CD4-positive, alpha-beta memory T cell (primary cell): ENCODE results near the gene BSG. TPM values are rescaled to one million over a fixed set of nuclear protein-coding genes. Genes with fewer than 3 reads are reported as not detected.
"Not testable (repeated sequence)": the region's sequence is repeated elsewhere in the genome, so short reads cannot be mapped to it uniquely, and the experiment has no call there.

Experiments
- CTCF ChIA-PET: fragments of 350-600 bp; sonication (Branson Sonifier 250); formaldehyde crosslinking; loops from one replicate; lab custom pipeline; 2021; ENCODE audit warnings: inconsistent platforms; ENCODE audit not compliant: partially characterized antibody; lab: Charles Lee
- POLR2A ChIA-PET: fragments of 350-600 bp; sonication (Branson Sonifier 250); formaldehyde crosslinking; loops from one replicate; lab custom pipeline; 2021; ENCODE audit not compliant: partially characterized antibody; lab: Charles Lee
- DNase-seq, 5 donors: peaks; one replicate each; pipeline versions ENCODE4 v3.0.0 to v3.0.0-alpha.2; 2020 to 2022; ENCODE audit warnings: mixed read lengths in 1 of 5
- H3K27ac ChIP-seq: one replicate; pipeline ENCODE4 v1.7.0; 2013; ENCODE audit warnings: low read depth, low read length
- H3K27me3 ChIP-seq: 2 replicates; pipeline ENCODE4 v1.7.0; 2013; ENCODE audit warnings: mild to moderate bottlenecking, low read length, moderate library complexity; ENCODE audit not compliant: insufficient read depth
- H3K36me3 ChIP-seq: 2 replicates; pipeline ENCODE4 v1.7.0; 2013; ENCODE audit warnings: mild to moderate bottlenecking, low read length, moderate library complexity; ENCODE audit not compliant: insufficient read depth
- H3K4me1 ChIP-seq: 2 replicates; pipeline ENCODE4 v1.7.0; 2013; ENCODE audit warnings: mild to moderate bottlenecking, low read length, moderate library complexity; ENCODE audit not compliant: insufficient read depth
- H3K4me3 ChIP-seq, 2 donors: one replicate each; pipeline ENCODE4 v1.7.0; 2013; ENCODE audit warnings: low read length in 2 of 2, mild to moderate bottlenecking in 1 of 2
- H3K9me3 ChIP-seq, 2 donors: one replicate each; pipeline ENCODE4 v1.7.0; 2013; ENCODE audit warnings: low read length in 2 of 2, control low read depth in 1 of 2; ENCODE audit not compliant: control insufficient read depth in 1 of 2
- H3K27ac Mint-ChIP-seq, 7 donors: one replicate each; pipeline ENCODE4 v1.8.0; 2020 to 2021; ENCODE audit warnings: mixed read lengths in 7 of 7, mild to moderate bottlenecking in 6 of 7, inconsistent platforms in 3 of 7, moderate library complexity in 3 of 7
- H3K27me3 Mint-ChIP-seq, 2 donors: one replicate each; pipeline ENCODE4 v1.8.0; 2020 to 2021; ENCODE audit warnings: mixed read lengths in 2 of 2
- H3K36me3 Mint-ChIP-seq, 2 donors: one replicate each; pipeline ENCODE4 v1.8.0; 2020 to 2021; ENCODE audit warnings: mixed read lengths in 2 of 2, inconsistent platforms in 1 of 2, mild to moderate bottlenecking in 1 of 2
- H3K4me1 Mint-ChIP-seq, 4 donors: one replicate each; pipeline ENCODE4 v1.8.0; 2020 to 2021; ENCODE audit warnings: mixed read lengths in 4 of 4, mild to moderate bottlenecking in 1 of 4
- H3K4me3 Mint-ChIP-seq, 8 donors: one replicate each; pipeline ENCODE4 v1.8.0; 2020 to 2021; ENCODE audit warnings: mixed read lengths in 8 of 8, mild to moderate bottlenecking in 7 of 8, moderate library complexity in 6 of 8, inconsistent platforms in 3 of 8
- H3K9me3 Mint-ChIP-seq, 8 donors: one replicate each; pipeline ENCODE4 v1.8.0; 2020 to 2021; ENCODE audit warnings: mixed read lengths in 8 of 8, mild to moderate bottlenecking in 5 of 8, inconsistent platforms in 3 of 8, moderate library complexity in 1 of 8
- intact Hi-C: fragments of 100-400 bp; cut with micrococcal nuclease; formaldehyde crosslinking; loops from one replicate; pipeline ENCODE4 v1.15.1; 2023
- polyA plus RNA-seq, 2 donors: library from polyadenylated mRNA; unstranded; fragments of 300-500 nt; fragmentation: Illumina TruSeq; gene quantifications; one replicate each; pipeline ENCODE4 v1.2.3, GENCODE V29; 2021
- total RNA-seq, 2 experiments: library from RNA; stranded (reverse); gene quantifications; one replicate each; pipeline ENCODE4 v1.2.3, GENCODE V29; 2021

BSG gene
- total and polyA plus RNA-seq, 4 experiments from 2014 or later = 150 to 346 (median 241) TPM

GRCh38 chr19:629515-629914 lies 57.1 kb downstream of the BSG start:
- H3K4me3 Mint-ChIP-seq, H3K27me3 Mint-ChIP-seq, intact Hi-C loops, DNase-seq, H3K9me3 Mint-ChIP-seq, H3K27me3 ChIP-seq, H3K9me3 ChIP-seq, H3K27ac ChIP-seq, CTCF ChIA-PET, H3K4me3 ChIP-seq, H3K27ac Mint-ChIP-seq: not testable (repeated sequence)
- H3K36me3 Mint-ChIP-seq = peaks cover 23 to 34% of the 10 kb centered on the region in 2 donors
- H3K36me3 ChIP-seq = peaks cover 13% of the 10 kb centered on the region
- peaks cover 4 to 50% (median 21%) of the 10 kb centered on the region in 4 donors for H3K4me1 Mint-ChIP-seq
- POLR2A ChIA-PET = interaction anchor here (1.0 kb wide), 1 partner anchor 31 kb away, joined by 3 read pairs; no protein-coding TSS in a partner anchor
- H3K4me1 ChIP-seq = peaks cover 22% of the 10 kb centered on the region

GRCh38 chr19:629961-630714 lies 57.7 kb downstream of the BSG start:
- no peaks in the 10 kb centered on the region for H3K27me3 Mint-ChIP-seq
- H3K4me1 Mint-ChIP-seq = peaks cover 4 to 50% (median 21%) of the 10 kb centered on the region in 4 donors
- intact Hi-C loops = loop anchor here (10.0 kb wide), 1 partner anchor 115 kb away; no protein-coding TSS in a partner anchor
- ChIA-PET CTCF (interaction anchor here (0.6 kb wide), 1 partner anchor 35 kb away, joined by 3 read pairs; no protein-coding TSS in a partner anchor), POLR2A (interaction anchor here (1.1 to 3.0 kb wide), 3 partner anchors 10 to 19 kb away, joined by 3 to 19 read pairs (median 3); no protein-coding TSS in a partner anchor)
- H3K9me3 Mint-ChIP-seq = no peaks in the 10 kb centered on the region
- H3K27me3 ChIP-seq = no peaks in the 10 kb centered on the region
- peaks cover 23 to 34% of the 10 kb centered on the region in 2 donors for H3K36me3 Mint-ChIP-seq
- H3K27ac Mint-ChIP-seq = peak overlapping the region in 3 of 7 donors; percentile 15 to 55 (median 30)
- peaks cover 22% of the 10 kb centered on the region for H3K4me1 ChIP-seq
- no peak overlapping the region for H3K27ac ChIP-seq
- no peak overlapping the region for H3K4me3 ChIP-seq
- H3K4me3 Mint-ChIP-seq = no peak overlapping the region
- peaks cover 13% of the 10 kb centered on the region for H3K36me3 ChIP-seq
- no peaks in the 10 kb centered on the region for H3K9me3 ChIP-seq
- DNase-seq = no peak

- Histone ChIP-seq H3K4me1 (peaks cover 22% of the 10 kb centered on the region), H3K36me3 (peaks cover 7% of the 10 kb centered on the region), H3K27me3 (no peaks in the 10 kb centered on the region), H3K4me3 (peak overlapping the region; percentile 61 to 86), H3K27ac (peak overlapping the region; percentile 71), H3K9me3 (no peaks in the 10 kb centered on the region)
- H3K4me1 Mint-ChIP-seq = peaks cover 2 to 50% (median 23%) of the 10 kb centered on the region in 4 donors
- POLR2A ChIA-PET = interaction anchor here (1.1 to 4.6 kb wide), 4 partner anchors 22 to 61 kb away, joined by 3 to 54 read pairs (median 12); partner anchors contain the start of genes BSG and RNF126
- peak in 1 of 5 donors; percentile 49 for DNase-seq
- H3K4me3 Mint-ChIP-seq = peak overlapping the region; percentile 90 to 98 (median 96)
- H3K36me3 Mint-ChIP-seq = peaks cover 15 to 27% of the 10 kb centered on the region in 2 donors
- CTCF ChIA-PET = interaction anchor here (1.5 kb wide), 1 partner anchor 48 kb away, joined by 4 read pairs; no protein-coding TSS in a partner anchor
- H3K27me3 Mint-ChIP-seq = no peaks in the 10 kb centered on the region
- peak overlapping the region; percentile 89 to 98 (median 96) for H3K27ac Mint-ChIP-seq
- intact Hi-C loops = loop anchor here (1.0 to 10.0 kb wide), 6 partner anchors 22 to 165 kb away; partner anchors contain the start of genes BSG and PTBP1
- H3K9me3 Mint-ChIP-seq = no peaks in the 10 kb centered on the region
Observed at GRCh38 chr19:632579-633067, 60.2 kb downstream of the BSG start.

Other genes with a start within 250 kb of the BSG start
- 10 to 100 TPM; 17.5 to 18.2 TPM for gene MIER2, start 227.8 kb upstream of the BSG start, total RNA-seq
- gene MIER2, start 227.8 kb upstream of the BSG start, polyA plus RNA-seq = 1 to 10 TPM; 1.1 to 7.8 TPM
- gene C2CD4C, start 163.4 kb upstream of the BSG start, total RNA-seq = not detected
- not detected for gene C2CD4C, start 163.4 kb upstream of the BSG start, polyA plus RNA-seq
- under 1 TPM; 0.55 to 0.64 TPM for gene SHC2, start 111.6 kb upstream of the BSG start, total RNA-seq
- not detected for gene SHC2, start 111.6 kb upstream of the BSG start, polyA plus RNA-seq
- 1 to 10 TPM; 1.5 to 1.9 TPM for gene MADCAM1, start 76.1 kb upstream of the BSG start, total RNA-seq
- under 1 TPM; 0.11 to 0.24 TPM for gene MADCAM1, start 76.1 kb upstream of the BSG start, polyA plus RNA-seq
- gene TPGS1, start 65.1 kb upstream of the BSG start, total RNA-seq = 10 to 100 TPM; 31.8 to 32.0 TPM
- 10 to 100 TPM; 22.2 to 37.6 TPM for gene TPGS1, start 65.1 kb upstream of the BSG start, polyA plus RNA-seq
- 10 to 100 TPM; 44.4 to 46.6 TPM for gene CDC34, start 40.8 kb upstream of the BSG start, total RNA-seq
- gene CDC34, start 40.8 kb upstream of the BSG start, polyA plus RNA-seq = 10 to 100 TPM; 26.7 to 44.0 TPM
- 10 to 100 TPM; 25.5 to 28.7 TPM for gene GZMM, start 28.5 kb upstream of the BSG start, total RNA-seq
- gene GZMM, start 28.5 kb upstream of the BSG start, polyA plus RNA-seq = 100 to 1,000 TPM in 1 of 2 donors, 10 to 100 TPM in 1; 82.1 to 122 TPM
- 1 to 10 TPM; 2.5 to 2.9 TPM for gene HCN2, start 17.3 kb downstream of the BSG start, total RNA-seq
- gene HCN2, start 17.3 kb downstream of the BSG start, polyA plus RNA-seq = not detected
- gene POLRMT, start 60.9 kb downstream of the BSG start, total RNA-seq = 100 to 1,000 TPM in 1 of 2 experiments, 10 to 100 TPM in 1; 98.9 to 103 TPM
- gene POLRMT, start 60.9 kb downstream of the BSG start, polyA plus RNA-seq = 10 to 100 TPM; 31.6 to 58.4 TPM
- gene FGF22, start 67.3 kb downstream of the BSG start, total RNA-seq = 1 to 10 TPM; 1.8 to 1.9 TPM
- not detected for gene FGF22, start 67.3 kb downstream of the BSG start, polyA plus RNA-seq
- gene RNF126, start 90.6 kb downstream of the BSG start, total RNA-seq = 100 to 1,000 TPM; 105 to 112 TPM
- gene RNF126, start 90.6 kb downstream of the BSG start, polyA plus RNA-seq = 10 to 100 TPM; 82.3 to 95.6 TPM
- 1 to 10 TPM; 2.9 to 3.4 TPM for gene FSTL3, start 103.8 kb downstream of the BSG start, total RNA-seq
- 1 to 10 TPM; 2.0 to 2.1 TPM for gene FSTL3, start 103.8 kb downstream of the BSG start, polyA plus RNA-seq
- not detected for gene PRSS57, start 122.9 kb downstream of the BSG start, total RNA-seq
- not detected for gene PRSS57, start 122.9 kb downstream of the BSG start, polyA plus RNA-seq
- gene PALM, start 136.3 kb downstream of the BSG start, total RNA-seq = not detected
- not detected for gene PALM, start 136.3 kb downstream of the BSG start, polyA plus RNA-seq
- gene MISP, start 178.5 kb downstream of the BSG start, total RNA-seq = not detected
- gene MISP, start 178.5 kb downstream of the BSG start, polyA plus RNA-seq = not detected
- 100 to 1,000 TPM; 315 TPM for gene PTBP1, start 224.9 kb downstream of the BSG start, total RNA-seq
- 100 to 1,000 TPM in 1 of 2 donors, 10 to 100 TPM in 1; 67.7 to 177 TPM for gene PTBP1, start 224.9 kb downstream of the BSG start, polyA plus RNA-seq
- not detected for gene PLPPR3, start 249.4 kb downstream of the BSG start, total RNA-seq
- not detected for gene PLPPR3, start 249.4 kb downstream of the BSG start, polyA plus RNA-seq